Measurements from ENCODE around the gene HNMT.

GRCh38 chr2:138063181-138063580, 98.9 kb downstream of the HNMT start:
- TF ChIP-seq EP300 (IDR thresholded peaks at IDR 0.05) (no peak), CTCF (IDR thresholded peaks at IDR 0.05) (no peak), POLR2A (IDR thresholded peaks at IDR 0.05) (no peak)

Measured in gastroesophageal sphincter (tissue), 3 donors.